Suprapubic skin (tissue), 4 donors: Measurements from ENCODE around the gene ROS1. TPM values are rescaled to one million over a fixed set of nuclear protein-coding genes. Genes with fewer than 3 reads are reported as not detected.
"Not testable (repeated sequence)": the region's sequence is repeated elsewhere in the genome, so short reads cannot be mapped to it uniquely, and the experiment has no call there.

Source experiments
- DNase-seq, 2 donors: peaks; one replicate each; pipeline ENCODE4 v3.0.0-alpha.2; 2019; ENCODE audit warnings: low spot score in 2 of 2
- H3K27ac ChIP-seq: fragments of 200-600 bp; sonication (generic); one replicate; pipeline ENCODE4 v1.5.1; 2019
- H3K27me3 ChIP-seq: fragments of 200-600 bp; sonication (generic); one replicate; pipeline ENCODE4 v1.5.1; 2019
- H3K36me3 ChIP-seq: fragments of 200-600 bp; sonication (generic); one replicate; pipeline ENCODE4 v1.5.1; 2019
- H3K4me1 ChIP-seq: fragments of 200-600 bp; sonication (generic); one replicate; pipeline ENCODE4 v1.5.1; 2019
- H3K4me3 ChIP-seq: fragments of 200-600 bp; sonication (generic); one replicate; pipeline ENCODE4 v1.5.1; 2019; ENCODE audit warnings: mild to moderate bottlenecking
- H3K9me3 ChIP-seq: fragments of 200-600 bp; sonication (generic); one replicate; pipeline ENCODE4 v1.5.1; 2019
- EP300 ChIP-seq: sonication (generic); formaldehyde crosslinking; IDR thresholded peaks from one replicate; pipeline ENCODE4 v1.6.1; 2017; ENCODE audit warnings: antibody characterized with exemption
- POLR2A ChIP-seq, 2 donors: fragments of 450-650 bp; IDR thresholded peaks; one replicate each; pipeline ENCODE4 v1.6.1; 2017; ENCODE audit warnings: antibody characterized with exemption in 2 of 2, mild to moderate bottlenecking in 2 of 2, moderate library complexity in 2 of 2
- POLR2AphosphoS5 ChIP-seq, 3 donors: sonication (generic); formaldehyde crosslinking; IDR thresholded peaks; one replicate each; pipeline ENCODE4 v1.6.1; 2017; ENCODE audit warnings: antibody characterized with exemption in 3 of 3
- WGBS: methylation state at CpG from one replicate; pipeline ENCODE4 v1.1.5; 2018; 5-methylcytosine and 5-hydroxymethylcytosine counted together
- total RNA-seq, 4 donors: library from RNA; depleted of rRNA; stranded (reverse); fragments of >200 nt; gene quantifications; one replicate each; pipeline ENCODE4 v1.1.0, GENCODE V29; 2016
- TF ChIP-seq, protein P1 (sequence below), 2 donors: fragments of 200-600 bp in 1 of 2; fragments of 450-650 bp in 1 of 2; sonication (generic) in 1 of 2; IDR thresholded peaks; one replicate each; pipeline ENCODE4 v1.5.1; 2016 to 2019; ENCODE audit warnings: antibody characterized with exemption in 2 of 2, mild to moderate bottlenecking in 1 of 2, moderate library complexity in 1 of 2

The ROS1 gene
- total RNA-seq, 4 donors from 2014 or later: 0.49 to 2.8 (median 0.69) TPM

DNA sequence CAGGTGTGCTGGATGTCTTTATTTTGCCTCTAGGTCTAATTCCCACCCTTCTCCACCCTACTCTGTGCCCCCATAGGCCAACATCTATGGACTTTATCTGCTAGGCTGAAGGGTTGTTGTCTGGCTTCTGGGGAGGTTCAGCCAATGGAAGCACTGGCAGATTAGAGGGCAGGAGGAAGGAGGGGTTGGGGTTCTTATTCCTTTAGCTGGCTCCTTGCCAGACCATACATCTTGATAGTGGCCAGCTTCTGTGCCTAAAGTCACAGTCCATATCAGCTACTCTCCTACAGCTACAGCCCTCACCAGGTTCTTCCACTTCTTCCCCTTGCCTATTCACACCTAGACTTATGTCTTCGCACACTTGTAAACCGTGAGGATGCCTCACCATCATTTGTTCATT lies 41.1 kb downstream of the ROS1 start:
- no peak for DNase-seq
- TF ChIP-seq POLR2A (IDR thresholded peaks at IDR 0.05) (no peak), EP300 (no peak), POLR2AphosphoS5 (IDR thresholded peaks at IDR 0.05) (no peak)
- TF ChIP-seq, protein P1, sequence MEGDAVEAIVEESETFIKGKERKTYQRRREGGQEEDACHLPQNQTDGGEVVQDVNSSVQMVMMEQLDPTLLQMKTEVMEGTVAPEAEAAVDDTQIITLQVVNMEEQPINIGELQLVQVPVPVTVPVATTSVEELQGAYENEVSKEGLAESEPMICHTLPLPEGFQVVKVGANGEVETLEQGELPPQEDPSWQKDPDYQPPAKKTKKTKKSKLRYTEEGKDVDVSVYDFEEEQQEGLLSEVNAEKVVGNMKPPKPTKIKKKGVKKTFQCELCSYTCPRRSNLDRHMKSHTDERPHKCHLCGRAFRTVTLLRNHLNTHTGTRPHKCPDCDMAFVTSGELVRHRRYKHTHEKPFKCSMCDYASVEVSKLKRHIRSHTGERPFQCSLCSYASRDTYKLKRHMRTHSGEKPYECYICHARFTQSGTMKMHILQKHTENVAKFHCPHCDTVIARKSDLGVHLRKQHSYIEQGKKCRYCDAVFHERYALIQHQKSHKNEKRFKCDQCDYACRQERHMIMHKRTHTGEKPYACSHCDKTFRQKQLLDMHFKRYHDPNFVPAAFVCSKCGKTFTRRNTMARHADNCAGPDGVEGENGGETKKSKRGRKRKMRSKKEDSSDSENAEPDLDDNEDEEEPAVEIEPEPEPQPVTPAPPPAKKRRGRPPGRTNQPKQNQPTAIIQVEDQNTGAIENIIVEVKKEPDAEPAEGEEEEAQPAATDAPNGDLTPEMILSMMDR (IDR thresholded peaks at IDR 0.05): no peak
- 86% methylated on average over 2 of the region's 2 CpGs for WGBS
- Histone ChIP-seq H3K27ac (no peak overlapping the region), H3K36me3 (no peaks in the 10 kb centered on the region), H3K9me3 (no peaks in the 10 kb centered on the region), H3K4me3 (no peak overlapping the region), H3K4me1 (no peaks in the 10 kb centered on the region), H3K27me3 (no peaks in the 10 kb centered on the region)

DNA sequence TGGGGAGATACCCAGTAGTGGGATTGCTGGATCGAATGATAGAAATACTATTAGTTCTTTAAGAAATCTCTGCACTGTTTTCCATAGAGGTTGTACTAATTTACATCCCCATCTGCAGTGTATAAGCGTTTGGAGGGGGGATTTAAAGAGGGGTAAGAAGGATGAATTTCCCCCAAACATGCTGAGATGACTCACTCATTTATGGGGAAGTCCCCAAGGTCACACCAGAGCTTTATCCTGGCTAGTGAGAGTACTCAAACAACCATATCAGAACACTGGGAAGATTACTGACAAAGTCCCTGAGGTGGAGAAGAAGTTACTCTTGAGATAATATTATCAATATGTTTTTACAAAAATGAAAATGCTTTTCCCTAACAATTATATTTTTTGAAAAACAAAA lies 44.0 kb downstream of the ROS1 start:
- no peaks in the 10 kb centered on the region for H3K9me3 ChIP-seq
- TF ChIP-seq, protein P1 (IDR thresholded peaks at IDR 0.05): no peak
- no peak for TF ChIP-seq POLR2A (IDR thresholded peaks at IDR 0.05)
- no peak for TF ChIP-seq POLR2AphosphoS5 (IDR thresholded peaks at IDR 0.05)
- TF ChIP-seq EP300: no peak
- no peak overlapping the region for H3K4me3 ChIP-seq
- 72% methylated on average over 2 of the region's 2 CpGs for WGBS
- no peak overlapping the region for H3K27ac ChIP-seq
- H3K27me3 ChIP-seq: no peaks in the 10 kb centered on the region
- no peak for DNase-seq
- H3K4me1 ChIP-seq: no peaks in the 10 kb centered on the region
- no peaks in the 10 kb centered on the region for H3K36me3 ChIP-seq

DNA sequence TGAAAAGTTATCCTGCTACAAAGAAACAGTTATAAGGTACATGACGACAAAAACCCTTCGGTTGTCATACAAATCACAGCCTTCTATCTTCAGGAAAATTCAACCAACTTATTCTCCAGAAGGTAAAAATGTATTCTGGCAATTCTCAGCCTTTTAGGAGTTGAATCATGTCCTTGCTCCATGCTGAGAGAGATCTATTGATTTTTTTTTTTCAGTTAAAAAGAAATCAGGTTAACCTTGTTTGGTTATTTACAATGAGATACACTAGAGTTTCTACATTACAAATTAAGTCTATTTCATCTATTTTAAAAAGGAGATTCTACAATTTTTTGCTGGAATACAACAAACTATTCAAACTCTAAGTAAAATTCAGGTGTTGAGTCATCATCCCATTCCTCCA lies 45.4 kb downstream of the ROS1 start:
- Histone ChIP-seq H3K27ac (no peak overlapping the region), H3K4me1 (no peaks in the 10 kb centered on the region), H3K9me3 (no peaks in the 10 kb centered on the region), H3K4me3 (no peak overlapping the region), H3K27me3 (no peaks in the 10 kb centered on the region), H3K36me3 (no peaks in the 10 kb centered on the region)
- 97% methylated on average over 2 of the region's 2 CpGs for WGBS
- DNase-seq: no peak
- no peak for TF ChIP-seq POLR2A (IDR thresholded peaks at IDR 0.05)
- TF ChIP-seq POLR2AphosphoS5 (IDR thresholded peaks at IDR 0.05): no peak
- TF ChIP-seq, protein P1 (IDR thresholded peaks at IDR 0.05): no peak
- no peak for TF ChIP-seq EP300

DNA sequence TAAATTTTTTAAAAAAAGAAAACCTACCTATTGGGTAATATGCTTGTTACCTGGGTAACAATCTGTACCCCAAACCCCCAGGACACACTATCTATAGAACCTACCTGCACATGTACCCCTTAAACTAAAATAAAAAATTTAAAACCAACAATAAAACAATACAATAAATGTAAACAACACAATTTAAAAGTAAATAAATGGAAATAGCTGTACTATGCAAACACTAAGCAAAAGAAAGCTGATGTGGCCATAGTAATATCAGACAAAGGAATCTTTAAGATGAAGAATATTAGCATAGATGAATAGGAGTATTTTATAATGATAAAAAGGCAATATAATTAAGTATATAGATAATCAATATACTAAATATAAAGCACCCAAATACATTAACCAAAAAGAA lies 50.3 kb downstream of the ROS1 start:
- Histone ChIP-seq H3K36me3 (no peaks in the 10 kb centered on the region), H3K27ac (no peak overlapping the region), H3K27me3 (peaks cover 7% of the 10 kb centered on the region), H3K4me3 (no peak overlapping the region), H3K4me1 (no peaks in the 10 kb centered on the region), H3K9me3 (peaks cover 4% of the 10 kb centered on the region)
- TF ChIP-seq, protein P1 (IDR thresholded peaks at IDR 0.05): no peak
- TF ChIP-seq POLR2A (IDR thresholded peaks at IDR 0.05): no peak
- TF ChIP-seq POLR2AphosphoS5 (IDR thresholded peaks at IDR 0.05): no peak
- TF ChIP-seq EP300: no peak
- no peak for DNase-seq

DNA sequence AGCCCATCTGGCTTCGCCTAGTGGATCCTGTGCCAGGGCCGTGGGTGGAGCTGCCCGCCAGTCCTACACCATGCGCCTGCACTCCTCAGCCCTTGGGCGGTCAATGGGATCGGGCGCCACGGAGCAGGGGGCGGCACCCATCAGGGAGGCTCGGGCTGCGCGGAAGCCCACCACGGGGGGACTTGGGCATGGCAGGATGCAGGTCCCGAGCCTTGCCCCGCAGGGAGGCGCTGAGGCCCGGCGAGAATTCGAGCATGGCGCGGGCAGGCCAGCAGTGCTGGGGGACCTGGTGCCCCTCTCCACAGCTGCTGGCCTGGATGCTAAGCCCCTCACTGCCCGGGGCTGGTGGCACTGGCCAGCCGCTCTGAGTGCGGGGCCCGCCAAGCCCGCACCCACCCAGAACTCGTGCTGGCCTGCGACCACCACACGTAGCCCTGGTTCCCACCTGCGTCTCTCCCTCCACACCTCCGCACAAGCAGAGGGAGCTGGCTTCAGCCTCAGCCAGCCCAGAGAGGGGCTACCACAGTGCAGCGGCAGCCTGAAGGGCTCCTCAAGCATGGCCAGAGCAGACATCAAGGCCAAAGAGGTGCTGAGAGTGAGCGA lies 52.4 kb downstream of the ROS1 start:
- Histone ChIP-seq H3K4me1 (no peaks in the 10 kb centered on the region), H3K27me3 (peaks cover 7% of the 10 kb centered on the region), H3K36me3 (no peaks in the 10 kb centered on the region), H3K9me3 (peaks cover 4% of the 10 kb centered on the region), H3K27ac (no peak overlapping the region), H3K4me3 (no peak overlapping the region)
- no peak for DNase-seq
- 95% methylated on average over 5 of the region's 33 CpGs for WGBS
- no peak for TF ChIP-seq POLR2AphosphoS5 (IDR thresholded peaks at IDR 0.05)
- TF ChIP-seq EP300: no peak
- no peak for TF ChIP-seq POLR2A (IDR thresholded peaks at IDR 0.05)
- TF ChIP-seq, protein P1 (IDR thresholded peaks at IDR 0.05): no peak

DNA sequence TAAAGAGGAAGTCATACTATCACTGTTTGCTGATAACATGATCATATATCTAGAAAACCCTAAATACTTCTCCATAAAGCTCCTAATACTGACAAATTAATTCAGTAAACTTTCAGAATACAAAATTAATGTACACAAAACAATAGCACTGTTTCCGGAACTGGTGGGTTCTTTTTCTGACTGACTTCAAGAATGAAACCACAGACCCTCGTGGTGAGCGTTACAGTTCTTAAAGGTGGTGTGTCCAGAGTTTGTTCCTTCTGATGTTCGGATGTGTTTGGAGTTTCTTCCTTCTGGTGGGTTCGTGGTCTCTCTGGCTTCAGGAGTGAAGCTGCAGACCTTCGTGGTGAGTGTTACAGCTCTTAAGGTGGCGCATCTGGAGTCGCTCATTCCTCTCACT lies 53.5 kb downstream of the ROS1 start:
- H3K9me3 ChIP-seq, DNase-seq, H3K4me3 ChIP-seq, H3K36me3 ChIP-seq, H3K27ac ChIP-seq, H3K4me1 ChIP-seq, H3K27me3 ChIP-seq: not testable (repeated sequence)
- 87% methylated on average over 8 of the region's 8 CpGs for WGBS
